Vagina (tissue), 2 donors: ENCODE measurements around the gene VEZT. TPM values are rescaled to one million over a fixed set of nuclear protein-coding genes. Genes with fewer than 3 reads are reported as not detected.
"Not testable (repeated sequence)": the region's sequence is repeated elsewhere in the genome, so short reads cannot be mapped to it uniquely, and the experiment has no call there.

Experiments used
- DNase-seq, 2 donors: peaks; one replicate each; pipeline ENCODE4 v3.0.0-alpha.2; 2017; ENCODE audit errors: extremely low spot score in 2 of 2
- H3K27ac ChIP-seq: fragments of 200-600 bp; sonication (generic); one replicate; pipeline ENCODE4 v1.5.1; 2019
- H3K27me3 ChIP-seq: fragments of 200-600 bp; sonication (generic); one replicate; pipeline ENCODE4 v1.5.1; 2019
- H3K36me3 ChIP-seq, 2 donors: fragments of 200-600 bp; sonication (generic); one replicate each; pipeline ENCODE4 v1.5.1; 2017 to 2019
- H3K4me1 ChIP-seq: fragments of 200-600 bp; sonication (generic); one replicate; pipeline ENCODE4 v1.5.1; 2019
- H3K4me3 ChIP-seq, 2 donors: fragments of 200-600 bp; sonication (generic); 1 replicate in 1 of 2; 2 replicates in 1 of 2; pipeline ENCODE4 v1.5.1; 2016 to 2019
- H3K9me3 ChIP-seq: fragments of 200-600 bp; sonication (generic); one replicate; pipeline ENCODE4 v1.5.1; 2019
- POLR2A ChIP-seq, 2 donors: fragments of 450-650 bp; IDR thresholded peaks; one replicate each; pipeline ENCODE4 v1.6.1; 2017; ENCODE audit warnings: antibody characterized with exemption in 2 of 2, mild to moderate bottlenecking in 2 of 2, moderate library complexity in 2 of 2
- POLR2AphosphoS5 ChIP-seq, 2 donors: sonication (generic); formaldehyde crosslinking; IDR thresholded peaks; one replicate each; pipeline ENCODE4 v1.9.0; 2017; ENCODE audit warnings: antibody characterized with exemption in 2 of 2, mild to moderate bottlenecking in 2 of 2, low read depth in 1 of 2; ENCODE audit not compliant: insufficient read depth in 1 of 2
- intact Hi-C: fragments of 100-400 bp; cut with DNase I; formaldehyde crosslinking; loops from one replicate; pipeline ENCODE4 v1.15.1; 2023
- total RNA-seq: library from RNA; depleted of rRNA; stranded (reverse); fragments of >200 nt; gene quantifications from one replicate; pipeline ENCODE4 v1.2.3, GENCODE V29; 2016
- TF ChIP-seq, protein P1 (sequence below), 3 experiments: fragments of 450-650 bp in 2 of 3; fragments of 200-600 bp in 1 of 3; sonication (generic) in 1 of 3; IDR thresholded peaks; one replicate each; pipeline ENCODE4 v1.5.1; 2017 to 2019; ENCODE audit warnings: antibody characterized with exemption in 3 of 3, mild to moderate bottlenecking in 2 of 3, moderate library complexity in 2 of 3

VEZT gene
- total RNA-seq, 1 donor from 2014 or later: 63.3 TPM

DNA sequence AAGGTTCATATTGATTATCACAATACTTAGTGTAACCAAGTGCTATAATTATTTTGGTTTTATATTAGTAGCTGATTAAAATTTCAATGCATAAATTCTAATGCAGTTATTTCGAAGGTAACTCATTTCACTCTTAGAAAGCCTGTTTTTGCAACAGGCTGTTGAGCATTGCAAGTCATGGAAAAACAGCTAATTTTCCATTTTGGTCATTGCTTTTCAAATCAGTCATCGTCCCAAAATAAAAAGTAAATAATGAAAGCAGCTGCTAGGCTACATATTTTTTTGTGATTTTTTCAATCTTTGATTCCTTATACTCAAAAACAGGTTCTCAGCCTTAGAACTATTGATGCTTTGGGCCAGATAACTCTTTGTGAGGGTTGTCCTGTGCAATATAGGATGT is 22.9 kb downstream of the VEZT start:
- no peaks in the 10 kb centered on the region for H3K9me3 ChIP-seq
- intact Hi-C loops: no loop called here
- H3K4me3 ChIP-seq: no peak overlapping the region

DNA sequence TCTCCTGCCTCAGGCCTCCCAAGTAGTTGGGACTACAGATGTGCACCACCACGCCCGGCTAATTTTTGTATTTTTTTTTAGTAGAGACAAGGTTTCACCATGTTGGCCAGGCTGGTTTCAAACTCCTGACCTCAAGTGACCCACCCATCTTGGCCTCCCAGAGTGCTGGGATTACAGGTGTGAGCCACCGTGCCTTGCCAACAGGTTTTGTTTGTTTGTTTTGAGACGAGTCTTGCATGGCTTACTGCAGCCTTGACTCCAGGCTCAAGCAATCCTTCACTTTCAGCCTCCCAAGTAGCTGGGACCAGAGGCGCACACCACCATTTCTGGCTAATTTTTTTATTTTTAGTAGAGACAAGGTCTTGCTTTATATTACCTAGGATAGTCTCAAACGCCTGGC is 23.5 kb downstream of the VEZT start:
- peaks cover 31% of the 10 kb centered on the region for H3K4me1 ChIP-seq
- H3K4me3 ChIP-seq, intact Hi-C loops, H3K27me3 ChIP-seq, H3K9me3 ChIP-seq, DNase-seq, H3K36me3 ChIP-seq, H3K27ac ChIP-seq: not testable (repeated sequence)

More for the DNA sequence above, 22.9 kb downstream of the VEZT start:
- H3K36me3 ChIP-seq: peaks cover 0 to 5% of the 10 kb centered on the region in 2 donors
- H3K27me3 ChIP-seq: no peaks in the 10 kb centered on the region
- DNase-seq: no peak
- TF ChIP-seq, protein P1, sequence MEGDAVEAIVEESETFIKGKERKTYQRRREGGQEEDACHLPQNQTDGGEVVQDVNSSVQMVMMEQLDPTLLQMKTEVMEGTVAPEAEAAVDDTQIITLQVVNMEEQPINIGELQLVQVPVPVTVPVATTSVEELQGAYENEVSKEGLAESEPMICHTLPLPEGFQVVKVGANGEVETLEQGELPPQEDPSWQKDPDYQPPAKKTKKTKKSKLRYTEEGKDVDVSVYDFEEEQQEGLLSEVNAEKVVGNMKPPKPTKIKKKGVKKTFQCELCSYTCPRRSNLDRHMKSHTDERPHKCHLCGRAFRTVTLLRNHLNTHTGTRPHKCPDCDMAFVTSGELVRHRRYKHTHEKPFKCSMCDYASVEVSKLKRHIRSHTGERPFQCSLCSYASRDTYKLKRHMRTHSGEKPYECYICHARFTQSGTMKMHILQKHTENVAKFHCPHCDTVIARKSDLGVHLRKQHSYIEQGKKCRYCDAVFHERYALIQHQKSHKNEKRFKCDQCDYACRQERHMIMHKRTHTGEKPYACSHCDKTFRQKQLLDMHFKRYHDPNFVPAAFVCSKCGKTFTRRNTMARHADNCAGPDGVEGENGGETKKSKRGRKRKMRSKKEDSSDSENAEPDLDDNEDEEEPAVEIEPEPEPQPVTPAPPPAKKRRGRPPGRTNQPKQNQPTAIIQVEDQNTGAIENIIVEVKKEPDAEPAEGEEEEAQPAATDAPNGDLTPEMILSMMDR (IDR thresholded peaks at IDR 0.05): no peak
- no peak for TF ChIP-seq POLR2AphosphoS5 (IDR thresholded peaks at IDR 0.05; ENCODE audit: insufficient read depth in 1 of 2, low read depth in 1 of 2)
- no peak for TF ChIP-seq POLR2A (IDR thresholded peaks at IDR 0.05)
- H3K27ac ChIP-seq: no peak overlapping the region
- peaks cover 25% of the 10 kb centered on the region for H3K4me1 ChIP-seq

DNA sequence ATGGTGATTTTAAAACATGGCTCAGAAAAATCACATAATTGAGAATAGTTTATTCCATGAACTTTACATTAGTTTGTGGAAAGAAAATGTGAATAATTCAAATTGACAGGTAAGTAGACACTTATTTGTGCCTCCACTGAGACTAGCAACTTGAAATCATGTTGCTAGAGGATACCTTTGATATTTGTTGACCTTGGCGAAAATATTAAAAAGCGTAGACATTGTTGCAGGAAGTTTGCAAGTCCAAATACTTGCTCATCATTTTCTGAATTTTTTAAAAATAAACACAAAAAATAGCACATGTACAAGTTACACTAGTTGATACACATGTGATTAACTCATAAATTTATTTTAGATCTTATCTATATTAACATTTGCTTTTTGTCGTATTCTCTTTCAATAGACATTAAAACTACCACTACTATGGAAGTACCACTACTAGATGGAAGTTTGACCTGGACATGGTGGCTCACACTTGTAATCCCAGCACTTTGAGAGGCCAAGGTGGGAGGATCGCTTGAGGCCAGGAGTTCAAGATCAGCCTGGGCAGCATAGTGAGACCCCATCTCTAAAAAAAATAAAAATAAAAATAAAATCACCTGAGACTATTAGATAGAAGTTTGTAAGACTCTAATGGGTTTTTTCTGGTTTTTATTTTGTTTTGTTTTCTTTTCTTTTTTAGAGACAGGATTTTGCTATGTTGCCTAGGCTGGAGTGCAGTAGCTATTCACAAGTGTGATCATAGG is 24.3 kb downstream of the VEZT start:
- no peak overlapping the region for H3K27ac ChIP-seq
- TF ChIP-seq POLR2AphosphoS5 (IDR thresholded peaks at IDR 0.05; ENCODE audit: insufficient read depth in 1 of 2, low read depth in 1 of 2): no peak
- no peak for TF ChIP-seq POLR2A (IDR thresholded peaks at IDR 0.05)
- TF ChIP-seq, protein P1 (IDR thresholded peaks at IDR 0.05): no peak
- intact Hi-C loops: no loop called here
- no peak overlapping the region for H3K4me3 ChIP-seq
- no peaks in the 10 kb centered on the region for H3K9me3 ChIP-seq
- no peaks in the 10 kb centered on the region for H3K27me3 ChIP-seq
- peaks cover 0 to 5% of the 10 kb centered on the region in 2 donors for H3K36me3 ChIP-seq
- peaks cover 28% of the 10 kb centered on the region for H3K4me1 ChIP-seq
- no peak for DNase-seq

DNA sequence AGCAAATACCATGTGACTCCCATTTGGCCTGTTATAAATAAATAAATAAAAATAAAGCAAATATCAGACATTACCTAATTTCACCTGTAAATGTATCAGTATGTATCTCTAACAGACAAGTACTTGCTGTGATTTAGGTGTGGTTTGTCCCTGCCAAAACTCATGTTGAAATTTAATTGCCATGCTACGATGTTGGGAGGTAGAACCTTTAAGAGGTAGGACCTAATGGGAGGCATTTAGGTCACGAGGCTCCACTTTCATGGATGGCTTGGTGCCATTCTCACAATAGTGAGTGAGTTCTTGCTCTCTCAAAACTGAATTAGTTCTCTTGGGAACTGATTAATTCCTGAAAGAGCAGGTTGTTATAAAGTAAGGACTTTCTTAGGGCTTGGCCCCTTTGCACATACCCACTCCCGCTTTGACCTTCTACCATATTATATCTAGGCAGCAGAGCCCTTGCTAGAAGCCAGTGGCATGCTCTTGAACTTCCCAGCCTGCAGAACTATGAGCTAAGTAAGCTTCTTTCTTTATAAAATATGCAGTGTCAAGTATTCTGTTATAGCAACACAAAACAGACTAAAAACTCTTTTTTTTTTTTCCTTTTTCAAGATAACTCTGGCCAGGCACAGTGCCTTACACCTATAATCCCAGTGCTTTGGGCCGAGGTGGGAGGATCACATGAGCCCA is 26.0 kb downstream of the VEZT start:
- intact Hi-C loops: no loop called here

DNA sequence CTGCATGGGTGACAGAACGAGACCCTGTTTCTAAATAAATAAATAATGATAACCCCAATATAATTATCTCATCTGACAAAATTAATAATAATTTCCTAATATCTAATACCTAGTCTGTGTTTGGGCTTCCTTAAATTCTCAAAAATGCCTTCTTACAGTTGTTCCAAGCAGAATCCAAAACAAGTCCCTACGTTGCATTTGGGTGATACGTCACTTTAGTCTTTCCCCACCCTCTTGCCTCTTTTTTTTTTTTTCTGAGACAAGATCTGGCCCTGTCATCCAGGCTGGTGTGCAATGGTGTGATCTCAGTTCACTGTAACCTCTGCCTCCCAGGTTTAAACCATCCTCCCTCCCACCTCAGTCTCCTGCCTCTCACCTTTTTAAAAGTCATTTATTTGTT is 26.7 kb downstream of the VEZT start:
- intact Hi-C loops: no loop called here
- H3K9me3 ChIP-seq: no peaks in the 10 kb centered on the region
- H3K4me3 ChIP-seq: no peak overlapping the region
- peaks cover 13% of the 10 kb centered on the region for H3K4me1 ChIP-seq
- DNase-seq: no peak
- no peak for TF ChIP-seq POLR2A (IDR thresholded peaks at IDR 0.05)
- TF ChIP-seq, protein P1 (IDR thresholded peaks at IDR 0.05): no peak
- TF ChIP-seq POLR2AphosphoS5 (IDR thresholded peaks at IDR 0.05; ENCODE audit: insufficient read depth in 1 of 2, low read depth in 1 of 2): no peak
- H3K36me3 ChIP-seq: peaks cover 0 to 5% of the 10 kb centered on the region in 2 donors
- no peaks in the 10 kb centered on the region for H3K27me3 ChIP-seq
- no peak overlapping the region for H3K27ac ChIP-seq

More for the DNA sequence above, 26.0 kb downstream of the VEZT start:
- Histone ChIP-seq H3K27me3 (no peaks in the 10 kb centered on the region), H3K4me3 (no peak overlapping the region), H3K27ac (no peak overlapping the region), H3K36me3 (peaks cover 0 to 5% of the 10 kb centered on the region in 2 donors), H3K4me1 (peaks cover 17% of the 10 kb centered on the region), H3K9me3 (no peaks in the 10 kb centered on the region)
- TF ChIP-seq POLR2AphosphoS5 (IDR thresholded peaks at IDR 0.05; ENCODE audit: insufficient read depth in 1 of 2, low read depth in 1 of 2): no peak
- TF ChIP-seq POLR2A (IDR thresholded peaks at IDR 0.05): no peak
- TF ChIP-seq, protein P1 (IDR thresholded peaks at IDR 0.05): no peak
- DNase-seq: no peak
